8988T (cell line): ENCODE results near the gene PDE4B.

ENCODE experiments used
- DNase-seq: peaks from one replicate; pipeline ENCODE4 v3.0.0; 2011

PDE4B gene

DNA sequence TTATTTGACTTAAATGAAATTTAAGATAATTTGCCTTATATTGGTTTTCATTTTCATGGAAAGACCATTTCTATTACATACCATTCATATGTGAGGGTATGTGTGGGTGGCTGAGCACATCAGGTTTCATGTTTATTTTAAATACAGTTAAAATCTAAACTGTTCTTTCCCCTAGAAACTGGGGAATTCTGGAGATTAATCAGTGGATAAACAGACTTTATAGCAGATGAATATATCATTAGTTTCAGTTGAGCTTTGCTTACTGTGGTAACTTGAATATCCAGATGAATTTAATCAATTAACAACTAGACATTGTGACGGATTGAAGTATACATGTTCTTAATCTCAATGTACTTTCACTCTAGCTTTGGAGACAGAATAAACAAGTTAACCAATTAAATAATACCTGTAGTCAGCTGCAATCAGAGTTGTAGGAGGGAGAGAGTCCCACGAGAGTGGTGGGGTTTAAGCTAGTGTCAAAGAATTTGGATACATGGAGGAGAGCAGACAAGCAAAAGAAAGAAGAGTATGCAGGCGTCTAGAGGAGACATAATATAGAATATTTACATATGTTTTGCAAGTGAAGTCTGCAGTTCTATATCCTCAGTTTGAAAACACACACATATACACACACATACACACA is 97.6 kb downstream of the PDE4B start:
- DNase-seq = no peak

DNA sequence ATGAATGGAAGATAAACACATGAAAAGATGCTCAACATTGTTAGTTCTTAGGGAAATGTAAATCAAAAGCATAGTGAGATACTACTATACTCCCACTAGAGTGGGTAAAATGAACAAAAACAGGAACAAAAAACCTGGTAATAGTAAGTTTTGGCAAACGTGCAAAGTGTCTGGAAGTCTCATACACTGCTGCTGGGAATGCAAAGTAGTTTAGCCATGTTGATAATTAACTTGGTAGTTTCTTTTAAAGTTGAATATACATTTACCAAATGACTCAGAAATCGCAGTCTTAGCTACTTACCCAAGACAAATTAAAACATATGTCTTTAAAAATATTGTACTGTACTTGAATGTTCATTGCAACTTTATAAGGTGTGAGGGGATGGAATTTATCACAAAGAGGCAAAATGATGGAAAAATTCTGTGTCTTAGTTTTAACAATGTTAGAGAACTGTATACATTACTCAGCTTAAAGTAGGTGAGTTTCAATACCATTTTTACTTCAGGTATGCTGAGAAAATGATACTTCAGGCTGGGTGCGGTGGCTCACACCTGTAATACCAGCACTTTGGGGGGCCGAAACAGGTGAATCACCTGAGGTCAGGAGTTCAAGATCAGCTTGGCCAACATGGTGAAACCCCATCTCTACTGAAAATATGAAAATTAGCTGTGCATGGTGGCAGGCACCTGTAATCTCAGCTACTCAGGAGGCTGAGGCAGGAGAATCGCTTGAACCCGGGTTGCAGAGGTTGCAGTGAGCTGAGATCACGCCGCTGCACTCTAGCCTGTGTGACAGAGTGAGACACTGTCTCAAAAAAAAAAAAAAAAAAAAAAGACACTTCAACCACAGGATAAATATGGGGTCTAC is 102.3 kb downstream of the PDE4B start:
- no peak for DNase-seq

- no peak for DNase-seq
Observed at GRCh38 chr1:65896721-65897120, 104.0 kb downstream of the PDE4B start.

GRCh38 chr1:65897485-65897884 is 104.8 kb downstream of the PDE4B start:
- DNase-seq = no peak

- DNase-seq = no peak
Observed at GRCh38 chr1:65904681-65905083, 112.0 kb downstream of the PDE4B start.

DNA sequence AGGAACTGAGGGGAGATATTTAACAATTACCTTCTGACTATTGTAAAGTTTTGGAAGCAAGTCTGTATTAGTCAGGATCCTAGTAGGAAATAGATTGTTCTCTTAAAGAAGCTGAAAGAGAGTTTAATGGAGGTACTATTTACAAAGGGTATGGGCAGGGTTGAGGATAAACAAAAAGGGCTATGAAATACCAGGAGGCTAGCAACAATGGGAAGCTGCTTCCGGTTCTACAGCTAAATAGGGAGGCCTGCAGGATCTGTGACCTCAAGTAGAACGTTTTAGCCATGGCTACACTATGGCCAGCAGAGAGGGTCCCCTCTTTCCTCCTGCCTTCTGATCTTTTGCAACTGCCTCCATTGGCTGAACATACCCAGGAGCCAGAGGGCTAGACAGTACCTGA is 117.7 kb downstream of the PDE4B start:
- no peak for DNase-seq

DNA sequence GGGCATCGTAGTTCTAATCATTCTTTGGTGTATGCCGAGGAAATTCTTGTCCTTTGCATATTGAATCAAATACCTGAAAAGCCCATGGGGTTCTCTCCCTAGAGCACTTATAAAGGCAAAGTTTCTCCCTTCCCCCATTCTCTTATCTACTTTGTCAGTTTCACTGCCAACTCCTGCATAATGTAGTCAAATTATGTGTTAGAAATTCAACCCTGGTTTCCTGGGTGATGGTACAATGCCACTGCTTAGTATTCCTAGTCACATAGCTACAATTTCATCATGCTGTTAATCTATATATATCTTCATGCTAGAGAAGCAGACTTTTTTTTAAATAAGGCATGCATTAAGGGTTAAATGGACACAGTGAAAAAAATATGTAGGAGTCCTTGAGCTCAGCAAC is 119.0 kb downstream of the PDE4B start:
- DNase-seq = no peak

GRCh38 chr1:65918564-65918963 is 125.9 kb downstream of the PDE4B start:
- DNase-seq = no peak

GRCh38 chr1:65921446-65921845 is 128.8 kb downstream of the PDE4B start:
- DNase-seq = no peak

DNA sequence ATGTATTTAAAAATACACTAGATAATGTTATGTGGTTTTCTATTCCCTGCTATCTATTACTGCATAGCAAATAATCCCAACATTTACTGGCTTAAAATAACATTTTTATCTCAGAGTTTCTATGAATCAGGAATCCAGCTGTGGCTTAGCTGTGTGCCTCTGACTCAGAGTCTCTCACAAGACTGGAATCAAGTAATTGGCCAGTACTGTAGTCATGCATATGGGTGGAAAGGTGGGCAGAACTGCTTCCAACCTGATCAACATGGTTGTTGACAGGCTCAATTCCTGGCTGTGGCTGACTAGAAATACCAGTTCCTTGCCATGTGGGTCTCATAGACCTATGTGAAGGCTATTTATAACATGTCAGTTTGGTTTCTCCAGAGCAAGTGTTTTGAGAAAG is 131.8 kb downstream of the PDE4B start:
- no peak for DNase-seq

GRCh38 chr1:65938506-65938905 is 145.8 kb downstream of the PDE4B start:
- no peak for DNase-seq

DNA sequence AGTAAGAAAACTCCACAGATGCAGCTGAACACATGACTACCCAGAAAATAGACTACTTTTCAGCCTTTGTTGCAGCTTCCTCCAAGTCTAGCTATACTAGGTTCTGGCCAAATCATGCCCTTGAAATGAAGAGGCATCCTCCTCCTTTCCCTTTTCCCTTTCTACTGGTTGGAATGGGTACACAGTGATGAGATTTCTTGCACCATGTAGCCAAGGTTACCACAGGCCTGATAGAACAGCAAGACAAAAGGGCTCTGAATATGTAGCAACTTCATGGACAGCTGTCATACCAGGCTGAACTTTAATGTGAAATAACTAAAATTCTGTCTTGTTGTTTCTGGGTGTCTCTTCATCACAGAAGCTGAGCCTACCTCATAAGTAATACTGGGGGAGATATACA is 146.5 kb downstream of the PDE4B start:
- no peak for DNase-seq

DNA sequence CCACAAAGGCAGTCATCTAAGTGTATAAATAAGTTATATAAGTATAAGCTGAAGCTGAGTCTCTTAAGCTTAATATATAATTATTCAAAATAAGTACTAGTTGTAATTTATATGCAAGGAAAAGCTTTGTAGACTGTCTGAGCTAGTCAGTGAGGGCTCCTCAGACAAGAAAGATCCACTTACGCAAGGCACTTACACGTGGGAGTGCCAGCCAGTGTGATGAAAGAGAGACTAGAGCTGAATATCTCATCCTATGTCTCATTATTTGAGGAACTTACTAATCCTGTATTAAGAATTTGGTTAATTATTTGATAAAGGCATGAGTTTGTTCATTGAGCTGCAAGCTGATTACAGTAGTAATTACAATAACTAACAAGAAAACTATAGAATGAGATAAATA is 146.9 kb downstream of the PDE4B start:
- no peak for DNase-seq

DNA sequence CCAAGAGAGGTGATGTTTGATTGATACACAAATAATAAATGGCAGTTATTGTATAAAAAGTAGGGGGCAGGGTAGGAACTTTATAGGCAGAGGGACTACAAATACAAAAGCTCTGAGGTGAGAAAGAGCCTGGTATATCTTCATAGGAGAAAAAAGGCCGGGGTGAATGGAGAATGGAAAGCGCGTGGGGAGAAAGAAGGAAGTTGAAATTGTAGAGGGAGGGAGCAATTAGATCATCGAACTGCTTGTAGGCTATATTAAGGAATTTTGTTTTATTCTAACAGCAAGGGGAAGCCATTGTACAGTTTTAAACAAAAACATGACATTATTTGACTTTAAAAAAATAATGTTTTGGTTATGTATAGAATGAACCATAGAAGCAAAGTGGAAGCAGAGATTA is 147.4 kb downstream of the PDE4B start:
- DNase-seq = no peak

- no peak for DNase-seq
Observed at GRCh38 chr1:65942476-65942875, 149.8 kb downstream of the PDE4B start.

- no peak for DNase-seq
Observed at GRCh38 chr1:65946376-65946775, 153.7 kb downstream of the PDE4B start.

DNA sequence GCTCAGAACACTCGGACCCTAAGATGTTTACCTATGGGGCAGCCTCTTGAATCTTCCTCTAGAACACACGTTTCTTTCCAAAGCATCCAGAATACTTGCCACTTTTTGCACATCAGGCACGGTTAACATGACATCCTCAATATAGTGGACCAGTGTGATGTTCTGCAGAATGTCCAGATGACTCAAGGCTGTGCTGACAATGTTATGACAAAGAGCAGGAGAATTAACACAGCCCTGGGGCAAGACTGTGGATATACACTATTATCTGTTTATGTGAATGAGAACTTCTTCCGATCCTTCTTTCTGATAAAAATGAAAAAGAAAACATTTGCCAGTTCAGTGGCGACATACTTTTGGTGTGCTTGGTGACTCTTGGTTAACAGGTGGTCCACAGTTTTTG is 154.3 kb downstream of the PDE4B start:
- DNase-seq = no peak

DNA sequence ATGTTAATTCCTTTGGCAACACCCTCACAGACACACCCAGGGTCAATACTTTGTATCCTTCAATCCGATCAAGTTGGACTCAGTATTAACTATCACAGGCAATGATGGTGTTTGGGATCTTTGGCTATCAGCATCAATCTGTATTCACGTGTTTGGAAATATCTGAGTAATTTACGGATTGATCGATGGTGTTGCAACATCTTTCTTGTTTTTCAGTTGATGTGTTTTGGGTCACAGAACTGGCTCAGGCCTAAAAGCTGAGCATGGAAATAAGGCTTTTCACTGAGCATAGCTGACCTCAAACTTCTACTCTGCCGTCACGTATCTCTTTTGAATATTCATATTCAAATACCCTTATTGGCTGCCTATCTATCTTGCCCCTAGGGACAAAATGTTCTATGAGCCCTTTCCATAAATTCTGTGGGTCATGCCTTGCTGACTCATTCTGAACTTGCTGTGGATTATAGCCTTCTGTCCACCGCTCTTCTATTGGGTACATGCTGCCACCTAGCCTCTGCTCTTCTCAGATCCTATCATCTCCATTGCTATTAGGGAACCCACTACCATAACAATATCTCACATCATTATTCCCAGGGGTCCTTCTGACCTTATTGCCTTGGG is 156.0 kb downstream of the PDE4B start:
- no peak for DNase-seq

- no peak for DNase-seq
Observed at GRCh38 chr1:65949230-65949626, 156.5 kb downstream of the PDE4B start.

DNA sequence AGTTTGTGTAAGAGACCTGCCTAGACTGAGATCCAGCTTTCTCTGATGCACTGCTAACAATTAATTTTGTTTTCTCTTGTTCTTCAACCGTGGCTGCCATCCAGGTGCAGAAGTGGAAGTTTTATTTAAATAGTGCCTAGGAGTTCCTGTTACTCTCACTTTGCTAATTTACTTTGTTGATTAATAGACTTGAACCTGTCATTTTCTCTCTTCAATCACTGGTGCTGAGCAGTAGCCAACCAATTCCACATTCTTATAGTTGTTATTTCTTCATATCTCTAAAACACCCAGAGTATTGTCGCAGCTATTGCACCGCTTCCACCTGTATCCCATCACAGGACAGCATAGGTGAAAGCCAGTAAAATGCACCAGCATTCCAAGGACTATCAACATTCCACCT is 157.2 kb downstream of the PDE4B start:
- no peak for DNase-seq

DNA sequence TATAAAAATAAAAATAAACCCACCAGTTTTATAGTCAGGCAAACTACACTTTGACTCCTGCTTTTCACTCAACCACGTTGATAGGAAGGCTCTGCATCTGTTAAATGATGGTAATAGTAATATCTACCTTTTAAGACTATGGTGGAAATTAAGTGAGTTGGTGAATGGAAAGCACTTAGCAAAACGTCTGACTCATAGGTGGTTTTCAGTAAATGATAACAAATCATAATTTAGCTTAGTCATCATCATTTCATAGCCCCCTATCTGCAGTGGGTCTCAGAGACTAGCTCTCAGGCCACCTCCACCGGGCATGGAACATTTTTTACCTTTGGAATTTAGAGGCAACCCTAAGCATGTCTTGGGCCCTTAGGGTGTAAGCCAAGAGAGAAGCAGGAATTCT is 160.0 kb downstream of the PDE4B start:
- DNase-seq = no peak

GRCh38 chr1:65953170-65953569 is 160.5 kb downstream of the PDE4B start:
- DNase-seq = no peak

DNA sequence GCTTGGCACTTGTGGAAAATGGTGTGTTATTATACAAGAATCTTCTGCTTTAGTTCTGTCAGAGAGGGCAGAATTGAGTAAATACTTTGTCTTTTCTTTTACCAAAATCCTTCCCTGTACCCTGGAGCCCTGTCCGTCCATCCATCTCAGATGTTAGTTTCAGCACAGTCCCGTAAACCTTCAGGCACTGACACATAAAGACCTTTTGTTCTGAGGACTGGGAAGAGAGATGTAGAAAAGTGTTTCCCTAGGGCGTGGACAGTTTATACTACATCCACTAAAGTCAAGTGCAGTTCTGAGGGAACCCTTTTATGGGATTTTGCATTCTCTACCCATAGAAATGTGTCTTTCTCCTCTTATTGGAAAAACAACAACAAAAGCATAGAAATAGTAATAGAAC is 162.4 kb downstream of the PDE4B start:
- no peak for DNase-seq

DNA sequence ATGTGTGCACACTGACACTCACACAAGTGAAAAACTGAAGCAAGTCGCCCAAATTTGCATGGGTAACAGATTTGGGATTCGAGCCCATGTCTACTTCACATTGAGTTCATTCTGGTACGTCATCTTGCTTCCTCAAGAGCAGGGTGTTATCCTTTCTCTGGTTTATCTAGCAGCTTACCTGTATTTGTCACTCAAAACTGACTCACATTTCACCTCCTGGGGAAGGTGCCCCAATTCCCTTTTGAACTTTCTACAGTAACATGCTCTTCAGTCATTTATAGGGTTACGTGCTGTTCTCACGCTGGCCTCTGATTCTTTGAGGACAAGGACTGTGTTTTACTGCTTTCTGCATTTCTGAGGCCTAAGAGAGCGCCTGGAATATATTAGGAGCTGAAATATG is 162.8 kb downstream of the PDE4B start:
- no peak for DNase-seq
